GM19372 (cell line): ENCODE results near the gene BIN1.
A peak's percentile ranks its signal among the peaks of the same experiment; 100 is the strongest.

ENCODE experiments used
- ATAC-seq: cut with Tn5 transposase; IDR thresholded peaks from one replicate; pipeline ENCODE4 v1.9.1; 2021; ENCODE audit warnings: mild to moderate bottlenecking, low read depth, moderate library complexity; ENCODE audit not compliant: unreplicated experiment

BIN1 gene, protein sequence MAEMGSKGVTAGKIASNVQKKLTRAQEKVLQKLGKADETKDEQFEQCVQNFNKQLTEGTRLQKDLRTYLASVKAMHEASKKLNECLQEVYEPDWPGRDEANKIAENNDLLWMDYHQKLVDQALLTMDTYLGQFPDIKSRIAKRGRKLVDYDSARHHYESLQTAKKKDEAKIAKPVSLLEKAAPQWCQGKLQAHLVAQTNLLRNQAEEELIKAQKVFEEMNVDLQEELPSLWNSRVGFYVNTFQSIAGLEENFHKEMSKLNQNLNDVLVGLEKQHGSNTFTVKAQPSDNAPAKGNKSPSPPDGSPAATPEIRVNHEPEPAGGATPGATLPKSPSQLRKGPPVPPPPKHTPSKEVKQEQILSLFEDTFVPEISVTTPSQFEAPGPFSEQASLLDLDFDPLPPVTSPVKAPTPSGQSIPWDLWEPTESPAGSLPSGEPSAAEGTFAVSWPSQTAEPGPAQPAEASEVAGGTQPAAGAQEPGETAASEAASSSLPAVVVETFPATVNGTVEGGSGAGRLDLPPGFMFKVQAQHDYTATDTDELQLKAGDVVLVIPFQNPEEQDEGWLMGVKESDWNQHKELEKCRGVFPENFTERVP

DNA sequence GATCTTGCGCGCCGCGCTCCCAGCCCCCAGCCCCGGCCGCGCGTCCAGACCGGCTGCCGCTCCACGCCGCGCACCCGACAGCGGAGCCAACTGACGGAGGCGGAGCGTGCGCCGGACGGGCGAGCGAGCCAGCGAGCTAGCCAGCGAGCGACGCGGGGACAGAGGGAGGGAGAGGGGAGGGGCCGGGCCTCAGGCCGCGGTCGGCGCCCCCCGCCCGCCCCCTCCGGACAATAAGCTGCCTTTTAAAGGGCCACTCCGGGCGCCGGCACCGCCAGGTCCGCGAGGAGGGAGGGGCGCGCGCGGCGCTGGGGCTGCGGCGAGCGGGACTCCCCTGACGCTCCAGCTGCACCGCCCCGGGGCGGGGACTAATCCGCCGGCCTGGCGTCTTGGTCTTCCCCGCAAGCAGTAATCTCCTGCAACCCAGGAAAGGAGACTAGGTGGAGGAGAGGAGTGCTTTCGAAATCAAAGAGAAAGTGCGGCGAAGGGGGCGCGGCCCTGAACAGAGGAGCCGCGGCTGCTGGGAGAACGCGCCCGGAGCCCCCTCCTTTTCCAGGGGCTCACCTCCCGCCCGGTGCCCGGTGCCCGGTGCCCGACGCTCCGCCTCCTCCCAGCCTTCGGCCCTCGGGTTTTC is at the start of gene BIN1:
BIN1 (minus strand) TSS at position 164 of the 631 bp plus-strand sequence. CDS start 211 bp downstream, outside the sequence.
- peak; percentile 84 for ATAC-seq

DNA sequence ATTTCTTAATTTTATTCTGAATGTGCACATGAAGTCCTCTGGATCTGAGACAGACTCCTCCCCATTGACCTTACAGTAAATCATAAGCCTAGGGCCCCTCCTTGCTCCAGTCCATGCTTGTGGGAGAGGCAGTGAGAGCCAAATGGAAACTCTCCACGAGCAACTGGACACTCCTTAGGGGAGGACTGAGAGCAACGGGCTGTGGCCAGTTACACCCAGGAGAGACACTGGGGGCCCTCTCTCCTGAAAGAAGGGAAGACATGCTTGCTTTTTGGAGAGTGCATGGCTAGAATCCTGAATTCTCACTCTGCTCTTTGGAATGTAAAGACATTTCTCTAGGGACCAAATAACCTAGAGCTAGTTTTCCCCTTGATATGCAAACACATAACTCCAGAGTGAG is 49.0 kb upstream of the BIN1 start:
- no peak for ATAC-seq

DNA sequence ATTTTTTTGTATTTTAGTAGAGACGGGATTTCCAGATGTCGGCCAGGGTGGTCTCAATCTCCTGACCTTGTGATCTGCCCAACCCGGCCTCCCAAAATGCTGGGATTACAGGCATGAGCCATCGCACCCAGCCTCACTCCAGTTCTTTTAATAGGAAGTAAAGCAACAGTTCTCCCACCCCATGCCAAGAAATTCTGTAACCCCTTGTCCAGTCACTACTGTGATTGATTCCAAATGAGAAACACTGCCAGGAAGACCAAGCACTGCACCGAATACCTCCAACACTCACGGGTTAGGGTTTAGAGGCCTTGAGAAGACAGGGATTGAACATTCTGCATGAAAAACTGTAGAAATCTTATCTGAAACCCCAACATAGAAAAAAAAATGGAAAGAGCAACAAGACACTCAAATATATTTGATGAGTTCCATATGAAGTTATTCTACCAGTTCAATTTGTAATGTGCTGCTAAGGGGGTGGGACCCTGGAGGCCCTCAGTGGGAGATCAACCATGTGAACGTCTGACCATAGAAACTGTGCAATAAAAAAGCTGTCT is 48.2 kb upstream of the BIN1 start:
- no peak for ATAC-seq

DNA sequence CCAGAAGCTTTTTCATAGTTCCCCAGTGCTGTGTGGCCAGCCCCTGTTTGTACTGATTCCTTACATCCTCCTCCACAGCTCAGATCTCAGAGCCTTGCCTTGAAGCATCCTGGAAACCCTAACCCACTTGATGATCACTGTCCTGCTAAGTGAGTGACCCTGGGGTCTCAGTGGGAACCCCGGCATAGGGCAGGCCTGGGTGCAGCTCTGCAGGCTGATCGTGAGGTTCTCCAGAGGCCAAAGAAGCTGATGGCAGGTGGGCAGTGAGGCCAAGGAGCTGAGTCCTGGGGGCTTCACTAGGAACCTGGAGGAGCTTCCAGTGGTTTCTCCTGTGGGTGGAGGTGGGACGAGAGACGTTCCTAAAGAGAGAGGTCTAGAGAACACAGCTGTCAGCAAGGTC is 47.4 kb upstream of the BIN1 start:
- ATAC-seq = no peak

DNA sequence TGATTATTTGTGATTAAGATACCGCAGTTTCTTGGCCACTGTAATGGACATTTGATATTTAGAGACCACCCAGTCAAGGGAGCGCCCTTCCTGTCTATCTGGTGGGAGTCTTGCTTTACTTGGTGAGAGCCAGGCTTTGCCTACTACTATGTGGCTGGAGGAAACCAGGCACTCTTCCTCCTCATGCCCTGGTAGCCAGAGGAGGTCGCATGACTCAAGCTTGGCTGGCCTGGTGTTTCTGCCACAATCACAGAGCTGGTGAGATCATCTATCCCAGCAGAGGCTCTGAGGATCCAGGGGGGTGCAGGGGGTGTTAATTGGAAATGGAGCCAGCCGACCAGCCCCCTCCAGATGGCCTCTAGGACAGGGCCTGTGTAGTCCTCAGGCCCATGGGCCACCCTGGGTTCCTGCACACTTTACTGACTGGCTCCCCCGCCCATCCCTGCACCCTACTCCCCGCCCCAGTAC is 46.8 kb upstream of the BIN1 start:
- no peak for ATAC-seq

DNA sequence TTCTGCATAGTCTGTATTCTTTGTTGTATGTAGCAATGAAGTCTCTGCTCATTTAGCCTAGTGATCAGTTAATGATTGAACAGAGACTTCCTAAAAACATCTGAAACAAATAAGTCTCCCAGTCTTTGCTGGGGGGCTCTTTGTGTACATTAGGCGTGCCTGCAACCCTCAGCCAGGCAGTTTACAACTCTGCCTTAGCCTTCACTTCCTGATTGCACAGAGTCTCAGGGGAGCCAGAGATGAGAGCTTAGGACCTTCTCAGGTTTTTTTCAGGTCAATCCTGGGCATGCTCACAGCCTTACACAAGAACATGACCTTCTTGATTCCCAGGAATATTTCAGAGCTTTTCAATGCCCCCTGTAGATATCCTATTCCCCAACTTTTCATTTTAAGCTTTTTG is 44.0 kb upstream of the BIN1 start:
- ATAC-seq = no peak

DNA sequence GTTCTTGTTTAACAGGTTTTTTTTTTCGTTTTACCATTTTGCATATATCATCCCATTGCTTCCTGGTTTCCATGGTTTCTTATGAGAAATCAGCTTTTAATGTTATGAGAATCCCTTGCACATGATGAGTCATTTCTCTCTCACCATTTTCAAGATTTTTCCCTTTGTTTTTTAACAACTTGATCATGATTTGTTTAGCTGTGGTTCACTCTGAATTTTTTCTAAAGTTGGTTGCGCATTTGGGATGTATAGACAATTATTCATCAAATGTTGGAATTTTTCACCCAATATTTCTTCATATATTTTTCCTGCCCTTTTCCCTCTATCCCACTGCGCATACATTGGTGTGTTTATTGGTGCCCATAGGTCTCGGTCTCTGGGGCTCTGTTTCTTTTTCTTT is 42.4 kb upstream of the BIN1 start:
- no peak for ATAC-seq

DNA sequence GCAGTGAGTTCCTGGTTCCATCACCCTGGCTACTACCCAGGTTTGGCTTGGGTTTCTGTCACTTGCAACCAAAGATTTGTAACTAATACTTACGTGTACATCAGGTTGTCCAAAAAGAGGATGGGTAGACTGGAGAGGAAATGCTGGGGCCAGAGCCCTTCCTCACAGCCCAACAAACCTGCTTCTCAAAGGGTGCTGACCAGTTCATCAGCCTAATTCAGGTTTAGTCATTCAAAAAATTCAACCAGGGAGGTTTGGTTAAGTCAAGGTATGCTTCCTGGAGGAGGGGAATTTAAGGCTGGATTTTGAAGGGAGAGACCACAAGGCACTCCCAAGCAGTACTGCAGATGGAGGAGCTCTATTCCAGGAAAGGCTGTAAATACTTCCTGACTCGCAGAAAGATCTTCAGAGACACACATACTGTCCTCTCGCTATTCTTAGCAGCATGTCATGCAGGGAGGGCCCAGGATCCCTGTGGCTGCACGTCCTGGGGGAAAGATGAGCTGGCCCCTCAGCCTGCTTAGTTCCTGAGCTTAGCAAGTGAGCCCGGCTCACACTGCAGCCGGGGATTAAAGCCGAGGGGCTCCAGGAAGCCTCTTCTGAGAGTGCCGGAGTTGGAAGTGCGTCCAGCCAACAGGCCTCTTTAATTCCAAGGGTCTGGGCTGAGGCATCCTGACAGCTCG is 40.0 kb upstream of the BIN1 start:
- ATAC-seq = no peak

DNA sequence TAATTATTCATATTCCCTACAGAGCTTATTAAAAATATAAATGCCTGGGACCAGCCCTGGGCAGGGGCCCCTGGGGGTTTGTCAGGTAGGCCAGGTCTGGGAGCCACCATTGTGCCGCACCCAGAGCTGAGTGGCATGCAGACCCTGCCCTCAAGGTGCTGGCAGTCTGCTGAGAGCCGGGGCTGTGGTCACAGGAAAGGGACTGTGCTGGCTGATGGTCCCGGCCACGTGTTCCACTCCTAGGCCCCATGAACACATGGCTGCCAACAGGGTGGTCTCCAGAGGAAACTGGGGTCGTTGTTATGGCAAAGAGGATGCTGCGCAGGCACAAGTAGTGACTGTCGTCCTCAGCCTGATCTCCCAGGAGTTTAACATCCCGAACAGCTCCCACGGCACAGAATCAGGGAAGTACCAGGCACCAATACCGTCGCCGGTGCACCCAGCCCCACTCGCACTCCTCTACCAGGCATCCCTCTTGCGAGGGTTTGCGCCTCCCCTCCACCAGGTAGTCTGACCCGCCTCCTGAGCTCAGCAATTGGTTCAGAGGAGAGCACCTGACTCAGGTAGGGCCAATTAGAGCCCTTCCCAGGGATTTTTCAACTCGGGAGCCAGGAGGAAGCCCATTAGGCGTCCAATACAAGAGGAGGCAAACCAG is 39.2 kb upstream of the BIN1 start:
- ATAC-seq = no peak

DNA sequence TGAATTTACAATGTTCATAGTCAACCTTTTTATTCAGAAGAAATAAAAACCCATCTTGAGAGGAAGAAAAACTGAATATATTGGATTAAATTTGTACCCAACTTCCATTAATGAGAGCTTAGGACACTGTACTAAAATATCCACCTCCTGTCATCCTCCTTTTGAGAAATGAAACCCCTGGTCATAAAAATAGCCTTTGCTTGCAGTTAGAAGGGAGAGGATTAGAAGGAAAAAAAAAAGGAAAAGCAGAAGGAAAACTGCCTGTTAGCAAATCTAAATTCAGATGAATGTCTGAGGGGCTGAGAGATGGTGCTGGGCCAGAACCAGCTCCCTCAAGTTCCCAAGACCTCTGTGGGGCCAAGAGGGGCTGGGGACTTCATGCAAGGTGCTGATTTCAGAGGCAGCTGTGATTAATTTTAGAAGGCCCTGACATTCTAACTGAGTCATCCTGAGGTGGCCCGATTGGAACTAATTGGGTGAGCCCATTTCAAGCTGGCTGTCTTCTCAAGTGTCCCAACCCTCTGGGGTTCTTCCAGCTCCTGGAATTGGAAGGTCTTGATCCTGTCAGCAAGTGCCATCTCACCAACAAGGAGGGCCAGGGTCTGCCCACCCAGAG is 38.4 kb upstream of the BIN1 start:
- no peak for ATAC-seq

DNA sequence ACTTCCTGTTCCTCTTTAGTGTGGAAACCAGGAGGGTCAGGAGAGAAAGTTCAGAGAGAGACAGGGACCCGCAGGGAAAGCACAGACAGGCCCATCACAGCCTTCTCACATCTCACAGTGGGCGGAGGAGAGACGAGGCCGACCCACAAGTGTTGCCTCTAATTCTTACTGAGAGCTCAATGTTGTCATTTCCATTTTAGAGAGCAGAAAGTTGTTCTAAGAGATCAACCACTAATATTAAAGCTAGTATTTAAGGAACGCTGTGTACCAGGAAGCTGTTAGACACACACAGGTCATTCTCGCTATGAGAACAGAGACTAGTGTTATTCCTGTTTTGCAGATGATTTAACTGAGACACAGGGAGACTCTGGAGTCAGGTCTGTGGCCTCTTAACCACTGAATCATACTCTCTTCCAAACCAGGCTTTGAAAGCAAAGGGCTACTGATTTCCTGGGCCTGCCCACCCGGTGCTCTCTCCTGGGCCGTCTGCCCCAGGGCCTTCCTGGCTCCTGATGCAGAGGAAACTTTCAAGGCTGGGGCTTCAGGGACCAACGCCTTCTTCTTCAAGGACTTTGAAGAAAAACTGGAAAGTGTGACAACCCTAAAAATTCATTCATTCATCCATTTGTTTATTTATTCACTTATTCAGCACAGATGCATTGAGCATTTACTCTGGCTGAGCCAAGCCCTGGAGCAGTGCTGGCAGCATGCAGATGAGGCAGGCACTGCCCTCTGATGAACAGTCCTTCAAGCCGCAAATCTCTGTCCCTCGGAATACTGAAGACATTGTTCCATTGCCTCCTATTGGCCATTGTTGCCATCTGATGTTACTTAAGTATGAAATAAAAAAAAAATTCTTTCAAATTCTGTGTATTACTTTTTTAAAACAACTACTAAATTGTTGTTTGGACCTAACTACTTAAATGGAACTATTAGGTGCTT is 37.2 kb upstream of the BIN1 start:
- no peak for ATAC-seq

DNA sequence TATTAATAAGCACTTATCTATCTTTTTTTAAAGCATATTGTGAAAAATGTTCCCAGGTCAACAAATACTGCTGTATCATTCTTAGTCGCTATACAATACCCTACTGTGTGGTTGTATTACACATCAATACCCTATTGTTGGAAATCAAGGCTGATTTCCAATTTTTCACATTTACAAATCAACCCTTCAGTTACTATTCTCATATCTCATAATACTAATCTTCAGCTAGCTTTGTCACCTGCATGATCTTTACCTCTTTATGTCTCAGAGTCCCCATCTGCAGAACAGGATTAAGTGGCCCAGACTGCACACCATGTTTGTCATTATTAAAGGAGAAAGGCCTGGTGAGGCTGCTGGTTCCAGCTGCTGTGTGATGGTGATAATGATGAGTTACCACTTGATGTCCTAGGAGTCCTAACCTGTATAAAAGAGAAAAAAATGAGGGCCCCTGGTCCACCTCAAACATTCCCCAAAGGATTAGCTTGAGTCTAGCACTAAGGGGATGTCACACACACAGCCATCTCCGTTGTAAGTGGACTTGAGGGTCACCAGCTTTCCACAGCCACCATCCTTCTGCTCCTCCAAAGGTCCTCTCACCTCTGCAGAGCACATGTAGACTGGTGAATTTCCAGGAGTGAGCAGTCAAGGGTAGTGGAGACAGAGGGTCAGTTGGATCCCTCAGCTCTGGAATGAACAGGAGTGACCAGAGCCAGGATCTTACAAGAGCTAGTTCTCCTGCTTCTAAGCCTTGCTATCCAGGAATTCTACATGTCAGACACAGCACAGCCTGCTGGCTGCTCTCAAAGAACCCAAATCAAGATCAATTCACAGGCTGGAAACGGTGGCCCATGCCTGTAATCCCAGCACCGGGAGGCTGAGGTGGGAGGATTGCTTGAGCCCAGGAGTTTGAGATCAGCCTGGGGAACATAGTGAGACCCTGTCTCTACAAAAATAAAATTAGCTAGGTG is 36.0 kb upstream of the BIN1 start:
- ATAC-seq = no peak

DNA sequence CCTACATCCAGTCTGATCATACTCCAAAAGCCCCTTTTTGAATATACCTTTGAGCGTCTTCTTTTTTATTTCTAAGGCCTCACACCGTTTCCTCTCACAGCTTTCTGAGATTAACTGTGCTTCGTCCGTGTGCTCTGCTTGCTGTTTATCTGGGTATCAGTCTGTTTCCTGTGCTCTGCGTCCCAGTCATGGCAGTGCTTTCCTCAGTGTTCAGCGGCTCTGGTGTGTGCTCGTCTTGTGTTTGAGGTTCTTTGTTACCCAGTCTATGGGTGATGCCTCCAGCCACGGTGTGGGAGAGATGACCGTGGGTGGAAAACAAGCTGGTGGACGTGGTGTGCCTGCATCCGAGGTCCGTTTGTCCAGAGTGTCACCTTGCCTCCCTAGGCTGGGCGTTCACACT is 33.6 kb upstream of the BIN1 start:
- no peak for ATAC-seq

DNA sequence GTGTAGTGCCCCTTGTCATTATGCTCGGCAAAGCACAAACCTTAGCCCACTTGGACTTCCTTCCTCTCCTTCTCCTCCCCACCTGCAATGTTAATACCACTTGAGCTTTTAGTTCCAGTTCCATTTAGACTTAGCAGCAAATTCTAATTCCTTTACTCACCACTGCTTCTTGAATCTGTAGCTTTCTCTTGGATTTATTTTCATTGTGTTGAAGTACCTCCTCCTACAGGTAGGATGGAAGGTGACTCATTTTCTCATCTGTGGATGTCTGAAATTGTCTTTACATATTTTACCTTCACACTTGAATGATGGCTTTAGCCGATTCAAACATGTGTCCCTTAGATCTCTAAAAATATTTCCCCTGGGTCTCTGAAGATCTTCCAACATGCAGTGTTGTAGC is 32.8 kb upstream of the BIN1 start:
- no peak for ATAC-seq

DNA sequence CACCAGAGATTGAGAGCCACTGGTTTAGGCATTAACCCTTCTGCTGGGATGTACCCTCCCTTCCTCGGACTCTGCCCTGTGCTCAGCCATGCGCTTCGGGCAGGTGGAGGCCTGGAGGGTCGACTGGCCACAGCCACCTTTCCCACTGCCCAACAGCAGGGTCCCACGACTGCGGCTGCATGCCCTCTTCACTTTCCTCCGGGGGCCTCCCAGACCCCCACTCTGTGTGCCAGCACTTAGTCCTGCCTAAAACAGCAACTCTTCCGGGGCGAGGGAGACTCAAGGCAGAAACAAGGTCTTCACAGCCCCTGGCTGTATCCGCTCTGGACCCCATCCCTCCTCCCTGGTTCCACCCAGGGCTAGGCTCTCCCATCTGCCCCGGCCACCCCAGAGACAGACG is 31.3 kb upstream of the BIN1 start:
- no peak for ATAC-seq

DNA sequence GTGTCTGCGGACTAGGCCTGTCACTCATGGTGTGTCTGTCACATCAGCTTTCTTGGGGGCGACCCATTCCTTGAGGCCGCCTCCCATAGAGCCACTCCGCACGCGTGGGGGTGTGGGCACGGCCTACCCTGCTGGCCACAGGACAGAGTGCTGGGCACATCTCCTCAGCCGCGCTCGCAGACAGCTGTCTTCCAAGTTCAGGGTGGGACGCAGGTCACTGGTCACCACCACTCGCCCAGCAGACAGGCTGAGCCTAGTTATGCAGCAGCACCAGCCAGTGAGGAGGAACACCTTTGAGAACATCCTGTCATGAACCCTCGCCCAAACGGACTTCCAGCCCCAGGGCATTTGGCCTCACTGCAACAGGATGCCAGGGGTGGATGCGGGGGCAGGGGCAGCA is 30.8 kb upstream of the BIN1 start:
- no peak for ATAC-seq

DNA sequence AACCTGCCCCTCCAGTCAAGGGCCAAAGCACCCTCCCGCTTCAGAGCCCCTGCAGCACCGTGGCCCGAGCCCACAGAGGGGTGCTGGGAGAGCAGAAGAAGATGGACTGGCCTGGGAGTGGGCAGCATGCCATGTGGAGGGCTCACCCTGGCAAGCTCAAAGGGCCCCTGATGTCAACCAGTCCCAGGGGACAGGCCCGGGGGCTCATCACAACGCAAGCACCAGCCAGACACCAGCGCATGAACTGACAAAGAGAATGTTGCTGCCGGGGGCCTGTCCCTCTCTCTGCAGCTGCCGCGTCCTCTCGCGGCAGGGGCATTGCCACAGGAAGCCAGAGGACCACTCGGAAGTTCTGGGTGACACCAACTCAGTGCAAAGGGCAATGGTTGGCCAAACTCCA is 30.3 kb upstream of the BIN1 start:
- ATAC-seq = no peak
